Neural cell (in vitro differentiated cells): ENCODE results near the gene NTN4.

Experiments
- CTCF ChIP-seq: fragments of 450-650 bp; IDR thresholded peaks from 2 replicates; pipeline ENCODE4 v1.5.1; 2014; ENCODE audit warnings: antibody characterized with exemption, mild to moderate bottlenecking, moderate library complexity; ENCODE audit not compliant: poor library complexity, severe bottlenecking
- EZH2 ChIP-seq: fragments of 200-600, 300-800 bp; shearing (Covaris generic), sonication (generic); IDR thresholded peaks from 2 replicates; pipeline ENCODE4 v1.6.1; 2014; ENCODE audit warnings: antibody characterized with exemption, low read length, borderline replicate concordance, mild to moderate bottlenecking; ENCODE audit not compliant: insufficient read depth, poor library complexity, severe bottlenecking
- REST ChIP-seq: IDR thresholded peaks from 2 replicates; pipeline ENCODE4 v1.6.1; 2012; ENCODE audit warnings: borderline replicate concordance

- TF ChIP-seq EZH2 (no peak), CTCF (no peak), REST (no peak)
Measured at GRCh38 chr12:95773320-95773719, 17.2 kb downstream of the NTN4 start.
